GM21526 (cell line): Measurements from ENCODE around the gene LRFN4.

ENCODE experiments used
- ATAC-seq: cut with Tn5 transposase; IDR thresholded peaks from one replicate; pipeline ENCODE4 v1.9.1; 2021; ENCODE audit warnings: moderate library complexity; ENCODE audit not compliant: unreplicated experiment, low FRiP score

The LRFN4 gene

GRCh38 chr11:66857234-66857926 lies 516 bp downstream of the LRFN4 start:
- no peak for ATAC-seq

DNA sequence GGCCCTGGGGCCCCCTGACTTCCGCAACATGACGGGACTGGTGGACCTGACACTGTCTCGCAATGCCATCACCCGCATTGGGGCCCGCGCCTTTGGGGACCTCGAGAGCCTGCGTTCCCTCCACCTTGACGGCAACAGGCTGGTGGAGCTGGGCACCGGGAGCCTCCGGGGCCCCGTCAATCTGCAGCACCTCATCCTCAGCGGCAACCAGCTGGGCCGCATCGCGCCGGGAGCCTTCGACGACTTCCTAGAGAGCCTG lies 992 bp downstream of the LRFN4 start:
- ATAC-seq: no peak

GRCh38 chr11:66858186-66858938 lies 1.5 kb downstream of the LRFN4 start:
- no peak for ATAC-seq

GRCh38 chr11:66858939-66859685 lies 2.2 kb downstream of the LRFN4 start:
- no peak for ATAC-seq

GRCh38 chr11:66859686-66860448 lies 3.0 kb downstream of the LRFN4 start:
- ATAC-seq: no peak

- ATAC-seq: no peak
These were observed 3.6 kb downstream of the LRFN4 start for GRCh38 chr11:66860449-66860831.

DNA sequence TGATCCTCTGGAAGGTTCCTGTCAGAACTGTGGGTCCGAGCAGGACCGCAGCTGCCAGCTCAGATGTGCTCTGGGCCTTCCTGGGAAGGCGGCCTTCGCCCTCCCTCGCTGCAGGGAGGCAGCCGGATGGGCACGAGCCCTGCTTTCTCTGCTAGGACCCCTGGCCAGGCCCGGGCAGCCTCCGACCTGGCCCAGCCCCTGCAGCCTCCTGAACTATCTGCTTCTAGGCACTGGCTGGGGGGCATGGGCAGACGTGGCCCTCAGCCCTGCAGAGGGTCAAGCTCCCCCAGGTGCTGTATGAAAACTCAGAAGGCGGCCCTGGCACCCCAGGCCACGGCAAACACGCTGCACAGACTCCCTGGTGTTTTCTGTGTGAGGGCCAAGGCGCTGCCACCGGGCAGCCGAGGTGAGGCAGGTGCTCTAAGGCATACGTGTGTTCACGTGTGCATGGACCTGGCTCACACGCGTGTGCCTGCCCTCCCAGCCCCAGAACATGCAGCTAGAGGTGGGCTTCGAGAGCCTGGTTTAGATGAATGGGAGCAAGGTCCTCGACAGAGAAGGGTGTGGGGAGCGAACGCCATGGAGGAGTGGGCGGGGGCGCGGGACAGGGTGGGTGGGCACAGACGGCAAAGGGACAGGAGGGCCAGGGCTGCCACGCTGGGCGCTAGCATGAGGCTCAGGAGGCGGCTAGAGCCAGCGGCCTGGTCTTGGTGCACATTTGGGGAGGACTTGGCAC lies 4.3 kb downstream of the LRFN4 start:
- no peak for ATAC-seq

- no peak for ATAC-seq
These were observed 5.1 kb downstream of the LRFN4 start for GRCh38 chr11:66861774-66862558.

GRCh38 chr11:66862559-66863037 lies 5.7 kb downstream of the LRFN4 start:
- ATAC-seq: no peak

- no peak for ATAC-seq
These were observed 6.7 kb downstream of the LRFN4 start for GRCh38 chr11:66863428-66864125.

GRCh38 chr11:66864172-66864901 lies 7.5 kb downstream of the LRFN4 start:
- ATAC-seq: no peak

DNA sequence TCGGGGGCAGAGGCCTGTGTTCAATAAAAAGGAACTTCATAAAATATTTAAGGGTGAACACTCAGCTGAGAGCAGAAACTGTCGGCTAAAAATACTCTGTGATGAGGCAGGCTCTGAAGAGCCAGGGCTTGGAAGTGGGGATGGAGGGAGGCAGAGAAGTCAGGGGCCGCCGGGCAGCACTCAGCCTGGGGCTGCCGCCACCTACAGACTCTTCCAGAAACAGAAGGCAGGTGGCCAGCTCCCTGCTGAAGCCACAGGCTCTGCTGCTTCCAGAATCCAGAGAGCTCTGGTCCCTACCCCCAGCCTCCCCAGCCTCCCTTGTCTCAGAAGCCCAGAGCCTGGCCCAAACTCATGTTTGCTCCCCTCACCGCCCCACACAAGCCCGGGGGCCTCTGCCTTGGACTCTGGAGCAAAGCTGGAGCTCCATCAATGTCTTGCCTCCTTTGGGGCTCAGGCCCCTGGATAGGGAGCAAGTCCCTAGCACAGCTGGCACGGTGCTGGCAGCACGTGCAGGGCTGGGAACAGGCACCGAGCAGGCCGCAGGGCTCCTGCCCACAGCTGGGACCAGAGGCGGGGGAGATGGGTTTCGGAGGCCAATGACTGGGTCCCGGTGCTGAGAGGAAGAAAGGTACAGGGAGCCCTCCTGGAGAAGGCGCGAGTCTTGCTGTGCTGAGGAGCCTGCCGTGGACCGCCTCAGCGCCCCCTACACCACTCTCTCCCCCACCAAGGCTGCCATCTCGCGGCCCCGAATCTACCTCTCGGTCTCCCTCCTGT lies 8.2 kb downstream of the LRFN4 start:
- ATAC-seq: no peak

- no peak for ATAC-seq
These were observed 9.1 kb downstream of the LRFN4 start for GRCh38 chr11:66866007-66866406.

- no peak for ATAC-seq
These were observed 9.7 kb downstream of the LRFN4 start for GRCh38 chr11:66866511-66866986.

DNA sequence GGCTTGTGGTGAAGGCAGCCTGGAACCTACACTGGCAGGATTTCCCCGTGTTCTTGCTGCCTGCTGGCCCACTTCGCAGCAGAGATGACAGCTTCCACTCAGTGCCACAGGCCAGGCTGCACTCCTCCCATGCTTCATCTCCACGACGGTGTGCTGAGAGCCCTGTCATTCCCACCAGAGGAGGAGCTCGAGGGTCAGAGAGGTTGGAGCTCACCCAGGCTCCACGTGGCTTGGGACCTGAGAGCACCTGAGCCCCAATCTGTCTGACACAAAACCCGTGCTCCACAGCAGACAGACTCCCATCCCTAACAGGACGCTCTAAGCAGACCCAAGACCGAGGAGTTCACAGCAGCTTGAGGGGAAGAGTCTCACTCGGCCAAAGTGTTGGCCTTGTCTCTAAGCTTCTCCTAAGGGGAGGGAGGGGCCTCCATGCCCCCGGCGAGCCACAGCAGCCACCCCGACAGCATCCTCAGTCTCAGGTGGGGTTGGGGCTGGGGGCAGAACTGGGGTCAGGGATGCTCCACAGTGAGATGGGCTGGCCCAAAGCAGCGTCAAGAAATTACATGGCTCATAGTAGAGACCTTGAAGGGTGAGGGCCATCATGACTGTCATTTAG lies 10.7 kb downstream of the LRFN4 start:
- ATAC-seq: no peak

GRCh38 chr11:66868082-66868725 lies 11.3 kb downstream of the LRFN4 start:
- ATAC-seq: no peak
